Myocyte (in vitro differentiated cells): ENCODE data around the gene EMILIN2. TPM values are rescaled to one million over a fixed set of nuclear protein-coding genes. Genes with fewer than 3 reads are reported as not detected.
"Not testable (repeated sequence)": the region's sequence is repeated elsewhere in the genome, so short reads cannot be mapped to it uniquely, and the experiment has no call there.

Experiments used
- DNase-seq: peaks from one replicate; pipeline ENCODE4 v3.0.0-alpha.2; 2012; ENCODE audit warnings: low read depth
- total RNA-seq: library from RNA; depleted of rRNA; stranded (reverse); fragments of >200 nt; gene quantifications from 2 replicates; pipeline ENCODE4 v1.2.3, GENCODE V29; 2014

Gene EMILIN2
- total RNA-seq, 1 donor from 2014 or later, result 1.6 TPM

- DNase-seq, result no peak
Observed at GRCh38 chr18:2913398-2914005, 66.7 kb downstream of the EMILIN2 start.

- DNase-seq, result peak; percentile 66
Observed at GRCh38 chr18:2914185-2914880, 67.5 kb downstream of the EMILIN2 start.

GRCh38 chr18:2914881-2915240 is 68.1 kb downstream of the EMILIN2 start:
- peak; percentile 79 for DNase-seq

- not testable (repeated sequence) for DNase-seq
Observed at GRCh38 chr18:2915486-2915885, 68.7 kb downstream of the EMILIN2 start.

GRCh38 chr18:2916184-2916583 is 69.4 kb downstream of the EMILIN2 start:
- no peak for DNase-seq

- no peak for DNase-seq
Observed at GRCh38 chr18:2917259-2918047, 70.6 kb downstream of the EMILIN2 start.

- no peak for DNase-seq
Observed at GRCh38 chr18:2918761-2919550, 72.2 kb downstream of the EMILIN2 start.

- DNase-seq, result no peak
Observed at GRCh38 chr18:2919600-2919999, 72.8 kb downstream of the EMILIN2 start.

- no peak for DNase-seq
Observed at GRCh38 chr18:2920027-2920426, 73.2 kb downstream of the EMILIN2 start.

GRCh38 chr18:2920546-2921343 is 73.9 kb downstream of the EMILIN2 start:
- DNase-seq, result no peak

- DNase-seq, result no peak
Observed at GRCh38 chr18:2921778-2922177, 75.0 kb downstream of the EMILIN2 start.

- no peak for DNase-seq
Observed at GRCh38 chr18:2923464-2923863, 76.7 kb downstream of the EMILIN2 start.

GRCh38 chr18:2924920-2925319 is 78.1 kb downstream of the EMILIN2 start:
- DNase-seq, result no peak

- DNase-seq, result no peak
Observed at GRCh38 chr18:2926528-2926927, 79.7 kb downstream of the EMILIN2 start.

- no peak for DNase-seq
Observed at GRCh38 chr18:2927745-2928144, 80.9 kb downstream of the EMILIN2 start.

GRCh38 chr18:2932247-2933181 is 85.7 kb downstream of the EMILIN2 start:
- peak; percentile 73 for DNase-seq

GRCh38 chr18:2933995-2934394 is 87.2 kb downstream of the EMILIN2 start:
- DNase-seq, result no peak

- DNase-seq, result no peak
Observed at GRCh38 chr18:2935438-2936192, 88.8 kb downstream of the EMILIN2 start.

GRCh38 chr18:2939317-2939716 is 92.5 kb downstream of the EMILIN2 start:
- DNase-seq, result no peak
